H1 (cell line): ENCODE measurements around the gene ZNF716. TPM values are rescaled to one million over a fixed set of nuclear protein-coding genes. Genes with fewer than 3 reads are reported as not detected.
"Not testable (repeated sequence)": the region's sequence is repeated elsewhere in the genome, so short reads cannot be mapped to it uniquely, and the experiment has no call there.

ENCODE experiments used
- CTCF ChIA-PET: fragments of 300-600 bp; sonication (Branson Sonifier 250); formaldehyde crosslinking; loops from one replicate; lab custom pipeline; 2021; ENCODE audit not compliant: partially characterized antibody; lab: Charles Lee
- POLR2A ChIA-PET: fragments of 300-600 bp; sonication (Branson Sonifier 250); formaldehyde crosslinking; loops from one replicate; lab custom pipeline; 2021; ENCODE audit warnings: inconsistent platforms; ENCODE audit not compliant: partially characterized antibody; lab: Charles Lee
- DNase-seq, 2 experiments: peaks; one replicate each; pipeline versions ENCODE4 v3.0.0 to v3.0.0-alpha.2; 2010 to 2022; ENCODE audit warnings: low spot score in 2 of 2, low read depth in 1 of 2, mixed read lengths in 1 of 2
- FAIRE-seq: peaks from 2 replicates; lab custom pipeline; 2011; peaks lifted over from hg19 to GRCh38; lab: Jason Lieb, UNC
- H2AFZ ChIP-seq: 2 replicates; pipeline ENCODE4 v1.8.1; 2012; ENCODE audit warnings: low read length, inconsistent platforms
- H2AK5ac ChIP-seq: 2 replicates; pipeline ENCODE4 v1.6.1; 2013; ENCODE audit warnings: low read depth, low read length
- H2BK120ac ChIP-seq: replicated peaks from 2 replicates; pipeline ENCODE3; 2013; ENCODE audit warnings: low read depth, low read length, inconsistent platforms
- H2BK12ac ChIP-seq: 2 replicates; pipeline ENCODE4 v1.6.1; 2013; ENCODE audit warnings: low read depth, low read length
- H2BK15ac ChIP-seq: 2 replicates; pipeline ENCODE4 v1.6.1; 2013; ENCODE audit warnings: low read length
- H2BK20ac ChIP-seq: 2 replicates; pipeline ENCODE4 v1.6.1; 2013; ENCODE audit warnings: low read length
- H2BK5ac ChIP-seq: 2 replicates; pipeline ENCODE4 v1.6.1; 2013; ENCODE audit warnings: low read depth, low read length
- H3K14ac ChIP-seq: 2 replicates; pipeline ENCODE4 v1.6.1; 2013; ENCODE audit warnings: inconsistent platforms; ENCODE audit not compliant: insufficient read length
- H3K18ac ChIP-seq: 2 replicates; pipeline ENCODE4 v1.6.1; 2013; ENCODE audit warnings: low read length; ENCODE audit errors: extremely low read depth
- H3K23ac ChIP-seq: 2 replicates; pipeline ENCODE4 v1.6.1; 2013; ENCODE audit warnings: inconsistent platforms; ENCODE audit not compliant: insufficient read length
- H3K23me2 ChIP-seq: 2 replicates; pipeline ENCODE4 v1.6.1; 2013; ENCODE audit warnings: low read depth, low read length
- H3K27ac ChIP-seq: 2 replicates; pipeline ENCODE4 v1.6.1; 2011; ENCODE audit warnings: low read depth, low read length, inconsistent platforms
- H3K27me3 ChIP-seq, 4 experiments: replicated peaks in 1 of 4; 1 replicate in 1 of 4; 2 replicates in 3 of 4; pipeline versions ENCODE4 v1.6.1 to v1.8.1; 2011 to 2013; ENCODE audit warnings: low read length in 3 of 4, mild to moderate bottlenecking in 3 of 4, inconsistent platforms in 2 of 4, mixed read lengths in 2 of 4, moderate library complexity in 1 of 4; ENCODE audit not compliant: control insufficient read depth in 3 of 4, insufficient read depth in 3 of 4; ENCODE audit errors: extremely low read depth in 1 of 4
- H3K36me3 ChIP-seq, 4 experiments: 2 replicates each; pipeline versions ENCODE4 v1.6.1 to v1.8.1; 2011 to 2013; ENCODE audit warnings: mild to moderate bottlenecking in 4 of 4, low read length in 3 of 4, moderate library complexity in 2 of 4, control low read depth in 1 of 4, inconsistent platforms in 1 of 4; ENCODE audit not compliant: insufficient read depth in 4 of 4, control insufficient read depth in 2 of 4
- H3K4ac ChIP-seq: replicated peaks from 2 replicates; pipeline ENCODE3; 2013; ENCODE audit warnings: low read length, low read depth, mixed read lengths, inconsistent platforms; ENCODE audit not compliant: insufficient read length
- H3K4me1 ChIP-seq, 4 experiments: replicated peaks in 1 of 4; 1 replicate in 1 of 4; 2 replicates in 3 of 4; pipeline versions ENCODE4 v1.6.1 to v1.8.1; 2011 to 2013; ENCODE audit warnings: low read length in 3 of 4, inconsistent platforms in 2 of 4, mixed read lengths in 1 of 4; ENCODE audit not compliant: insufficient read depth in 4 of 4, control insufficient read depth in 3 of 4
- H3K4me2 ChIP-seq, 2 experiments: 2 replicates each; pipeline versions ENCODE4 v1.6.1 to v1.8.1; 2011 to 2013; ENCODE audit warnings: low read depth in 2 of 2, low read length in 2 of 2, control low read depth in 1 of 2, inconsistent platforms in 1 of 2, mild to moderate bottlenecking in 1 of 2; ENCODE audit not compliant: insufficient read depth in 1 of 2
- H3K4me3 ChIP-seq, 4 experiments: fragments of 200-600, 300-600 bp in 1 of 4; sonication (generic), shearing (Covaris generic), sonication (Bioruptor Twin) in 1 of 4; 2 replicates each; pipeline versions ENCODE4 v1.5.1 to v1.8.1; 2011 to 2016; ENCODE audit warnings: low read length in 4 of 4, low read depth in 3 of 4, control low read depth in 2 of 4, inconsistent platforms in 2 of 4, mild to moderate bottlenecking in 2 of 4, mixed read lengths in 1 of 4, moderate library complexity in 1 of 4; ENCODE audit not compliant: insufficient read depth in 2 of 4; ENCODE audit errors: extremely low read depth in 1 of 4
- H3K56ac ChIP-seq: replicated peaks from 2 replicates; pipeline ENCODE3; 2013; ENCODE audit warnings: low read depth, mild to moderate bottlenecking, mixed read lengths, low read length, inconsistent platforms; ENCODE audit not compliant: insufficient read length
- H3K79me1 ChIP-seq: 2 replicates; pipeline ENCODE4 v1.6.1; 2013; ENCODE audit warnings: low read depth, low read length, control low read depth
- H3K79me2 ChIP-seq, 2 experiments: 2 replicates each; pipeline versions ENCODE4 v1.6.1 to v1.8.1; 2012 to 2013; ENCODE audit warnings: low read length in 2 of 2, mild to moderate bottlenecking in 2 of 2, inconsistent platforms in 1 of 2; ENCODE audit not compliant: insufficient read depth in 2 of 2, control insufficient read depth in 1 of 2
- H3K9ac ChIP-seq, 4 experiments: replicated peaks in 1 of 4; 1 replicate in 1 of 4; 2 replicates in 3 of 4; pipeline versions ENCODE4 v1.6.1 to v1.8.1; 2011 to 2013; ENCODE audit warnings: low read depth in 3 of 4, low read length in 3 of 4, control low read depth in 2 of 4, mild to moderate bottlenecking in 2 of 4, moderate library complexity in 2 of 4, inconsistent platforms in 1 of 4; ENCODE audit errors: extremely low read depth in 1 of 4
- H3K9me3 ChIP-seq, 2 experiments: 2 replicates each; pipeline versions ENCODE4 v1.6.1 to v1.8.1; 2012 to 2013; ENCODE audit warnings: mild to moderate bottlenecking in 2 of 2, moderate library complexity in 2 of 2, control low read depth in 1 of 2, inconsistent platforms in 1 of 2, low read depth in 1 of 2, low read length in 1 of 2, mixed read lengths in 1 of 2; ENCODE audit not compliant: insufficient read depth in 2 of 2
- H4K20me1 ChIP-seq, 2 experiments: replicated peaks in 1 of 2; 2 replicates each; pipeline versions ENCODE3 to v1.8.1; 2011 to 2013; ENCODE audit warnings: inconsistent platforms in 2 of 2, low read length in 2 of 2, mild to moderate bottlenecking in 1 of 2; ENCODE audit not compliant: insufficient read depth in 2 of 2, control insufficient read depth in 1 of 2
- H4K5ac ChIP-seq: 2 replicates; pipeline ENCODE4 v1.6.1; 2013; ENCODE audit warnings: low read length, low read depth, mixed read lengths, inconsistent platforms; ENCODE audit not compliant: insufficient read length
- H4K8ac ChIP-seq: 2 replicates; pipeline ENCODE4 v1.8.0; 2013; ENCODE audit warnings: mild to moderate bottlenecking, moderate library complexity, low read length, inconsistent platforms; ENCODE audit not compliant: insufficient read depth; ENCODE audit errors: extremely low read depth
- H4K91ac ChIP-seq: replicated peaks from 2 replicates; pipeline ENCODE3; 2013; ENCODE audit warnings: low read length, mixed read lengths, inconsistent platforms; ENCODE audit not compliant: insufficient read length
- WGBS, 2 experiments: shearing (Covaris generic) in 1 of 2; methylation state at CpG; one replicate each; pipeline versions ENCODE4 v1.1.6 to v1.1.7; 2013 to 2015; ENCODE audit warnings: low lambda C conversion rate in 2 of 2, mixed read lengths in 2 of 2, inconsistent platforms in 1 of 2, low coverage in 1 of 2, missing lambda C conversion rate in 1 of 2; ENCODE audit not compliant: insufficient replicate concordance in 2 of 2, insufficient coverage in 1 of 2, insufficient read length in 1 of 2; ENCODE audit errors: extremely low coverage in 1 of 2, missing lambda C conversion rate in 1 of 2; 5-methylcytosine and 5-hydroxymethylcytosine counted together
- polyA plus RNA-seq, 7 experiments: library from polyadenylated mRNA; depleted of rRNA in 3 of 7; stranded (reverse) in 5 of 7; unstranded in 2 of 7; fragments of >200 nt in 5 of 7; fragments of 200-250 nt in 2 of 7; gene quantifications; 1 replicate in 5 of 7; 2 replicates in 1 of 7; 4 replicates in 1 of 7; pipeline versions ENCODE4 v1.2.1 to v1.2.3, GENCODE V29; 2011 to 2013; ENCODE audit warnings: missing spikeins in 2 of 7, mixed read lengths in 2 of 7
- total RNA-seq: library from RNA; stranded (reverse); fragmentation: NEBNext Ultra II Directional; extraction: Animal tissue kit (Norgen Biotek cat#: 25700); gene quantifications from 2 replicates; pipeline ENCODE4 v1.2.1, GENCODE V29; 2021

ZNF716 gene
- total and polyA plus RNA-seq, 2 of the 8 experiments (the other 6 are each of a cell fraction or from before 2014, with no cell fraction given) = not detected

DNA sequence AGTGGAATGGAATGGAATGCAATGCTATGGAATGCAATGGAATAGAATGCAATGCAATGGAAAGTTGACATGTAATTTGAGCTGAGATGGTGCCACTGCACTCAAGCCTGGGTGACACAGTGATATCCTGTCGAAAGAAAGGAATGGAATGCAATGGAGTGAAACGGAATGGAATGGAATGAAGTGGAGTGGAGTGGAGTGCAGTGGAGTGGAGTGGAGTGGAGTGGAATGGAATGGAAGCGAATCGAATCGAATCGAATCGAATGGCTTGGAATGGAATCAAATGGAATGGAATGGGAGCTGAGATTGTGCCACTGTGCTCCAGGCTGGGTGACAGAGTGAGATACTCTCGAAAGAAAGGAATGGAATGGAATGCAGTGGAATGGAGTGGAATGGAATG, 45.1 kb downstream of the ZNF716 start:
- H3K79me2 ChIP-seq, H3K27me3 ChIP-seq, H3K56ac ChIP-seq, FAIRE-seq, H2BK12ac ChIP-seq, H2AFZ ChIP-seq, H4K20me1 ChIP-seq, H3K4me3 ChIP-seq, H3K4ac ChIP-seq, H4K91ac ChIP-seq, H3K18ac ChIP-seq, H2AK5ac ChIP-seq, H2BK20ac ChIP-seq, H3K27ac ChIP-seq, H3K14ac ChIP-seq, H3K79me1 ChIP-seq, H2BK120ac ChIP-seq, H3K4me1 ChIP-seq, H4K5ac ChIP-seq, POLR2A ChIA-PET, CTCF ChIA-PET, H3K4me2 ChIP-seq, H3K23ac ChIP-seq, H4K8ac ChIP-seq, H2BK15ac ChIP-seq, DNase-seq, H2BK5ac ChIP-seq, H3K36me3 ChIP-seq: not testable (repeated sequence)
- peaks cover 39 to 68% of the 10 kb centered on the region in 2 experiments for H3K9me3 ChIP-seq
- H3K9ac ChIP-seq = peak overlapping the region in 1 of 4 experiments; percentile 75; a peak in 1 of 7 replicates
- peaks cover 19% of the 10 kb centered on the region; the same call in 1 of the 2 replicates for H3K23me2 ChIP-seq
- 79 to 100% methylated on average over 6 to 8 of the region's 8 CpGs for WGBS, 2 experiments
